ENCODE data around the gene ANHX. TPM values are rescaled to one million over a fixed set of nuclear protein-coding genes. Genes with fewer than 3 reads are reported as not detected.
"Not testable (repeated sequence)": the region's sequence is repeated elsewhere in the genome, so short reads cannot be mapped to it uniquely, and the experiment has no call there.

The ANHX gene
- polyA plus RNA-seq (2013, experiment 1 of 2; ENCODE audit: insufficient read length): not detected
- not detected for polyA plus RNA-seq (2013, experiment 2 of 2; ENCODE audit: insufficient read length)

GRCh38 chr12:133235401-133236112 is at the start of gene ANHX:
TSS of gene ANHX (minus strand) at chr12:133235877. CDS start at chr12:133234356, 1,521 bp downstream.
- DNase-seq: no peak

- DNase-seq: not testable (repeated sequence)
Measured at GRCh38 chr12:133264668-133265067, 29.0 kb upstream of the ANHX start.

- no peak for DNase-seq
Measured at GRCh38 chr12:133264173-133264572, 28.5 kb upstream of the ANHX start.

GRCh38 chr12:133256321-133256720 is 20.6 kb upstream of the ANHX start:
- no peak for DNase-seq

- DNase-seq: not testable (repeated sequence)
Measured at GRCh38 chr12:133255833-133256232, 20.2 kb upstream of the ANHX start.

GRCh38 chr12:133251732-133252131 is 16.1 kb upstream of the ANHX start:
- no peak for DNase-seq

GRCh38 chr12:133236556-133236955 is 879 bp upstream of the ANHX start:
- DNase-seq: no peak

GRCh38 chr12:133236144-133236543 is 467 bp upstream of the ANHX start:
- no peak for DNase-seq

- DNase-seq: no peak
Measured at GRCh38 chr12:133234971-133235370, 706 bp downstream of the ANHX start.

- no peak for DNase-seq
Measured at GRCh38 chr12:133233993-133234564, 1.6 kb downstream of the ANHX start.

- no peak for DNase-seq
Measured at GRCh38 chr12:133233006-133233405, 2.7 kb downstream of the ANHX start.

GRCh38 chr12:133231001-133231400 is 4.7 kb downstream of the ANHX start:
- no peak for DNase-seq

GRCh38 chr12:133227281-133227852 is 8.3 kb downstream of the ANHX start:
- DNase-seq: no peak

GRCh38 chr12:133226690-133227089 is 9.0 kb downstream of the ANHX start:
- DNase-seq: no peak

GRCh38 chr12:133225527-133225926 is 10.2 kb downstream of the ANHX start:
- DNase-seq: no peak

- no peak for DNase-seq
Measured at GRCh38 chr12:133222211-133222610, 13.5 kb downstream of the ANHX start.

GRCh38 chr12:133221241-133221640 is 14.4 kb downstream of the ANHX start:
- DNase-seq: no peak

- no peak for DNase-seq
Measured at GRCh38 chr12:133220521-133220920, 15.2 kb downstream of the ANHX start.

- no peak for DNase-seq
Measured at GRCh38 chr12:133217219-133217618, 18.5 kb downstream of the ANHX start.

GRCh38 chr12:133215724-133216123 is 20.0 kb downstream of the ANHX start:
- DNase-seq: no peak

- no peak for DNase-seq
Measured at GRCh38 chr12:133206390-133206789, 29.3 kb downstream of the ANHX start.

- DNase-seq: no peak
Measured at GRCh38 chr12:133204264-133204603, 31.4 kb downstream of the ANHX start.

- DNase-seq: no peak
Measured at GRCh38 chr12:133203344-133204263, 32.1 kb downstream of the ANHX start.

Measured in fibroblast of skin of scalp (primary cell).